Esophagus muscularis mucosa (tissue), 4 donors: ENCODE data around the gene VN1R4.
"Not testable (repeated sequence)": the region's sequence is repeated elsewhere in the genome, so short reads cannot be mapped to it uniquely, and the experiment has no call there.

ENCODE experiments used
- EP300 ChIP-seq: sonication (generic); formaldehyde crosslinking; IDR thresholded peaks from one replicate; pipeline ENCODE4 v1.6.1; 2017; ENCODE audit warnings: antibody characterized with exemption
- POLR2AphosphoS5 ChIP-seq, 2 donors: sonication (generic); formaldehyde crosslinking; IDR thresholded peaks; one replicate each; pipeline ENCODE4 v1.6.1; 2017; ENCODE audit warnings: antibody characterized with exemption in 2 of 2
- TF ChIP-seq, protein P1 (sequence below), 3 experiments: fragments of 200-600 bp in 2 of 3; fragments of 450-650 bp in 1 of 3; sonication (generic) in 2 of 3; IDR thresholded peaks; one replicate each; pipeline ENCODE4 v1.5.1; 2017 to 2019; ENCODE audit warnings: antibody characterized with exemption in 3 of 3, mild to moderate bottlenecking in 2 of 3, moderate library complexity in 1 of 3

DNA sequence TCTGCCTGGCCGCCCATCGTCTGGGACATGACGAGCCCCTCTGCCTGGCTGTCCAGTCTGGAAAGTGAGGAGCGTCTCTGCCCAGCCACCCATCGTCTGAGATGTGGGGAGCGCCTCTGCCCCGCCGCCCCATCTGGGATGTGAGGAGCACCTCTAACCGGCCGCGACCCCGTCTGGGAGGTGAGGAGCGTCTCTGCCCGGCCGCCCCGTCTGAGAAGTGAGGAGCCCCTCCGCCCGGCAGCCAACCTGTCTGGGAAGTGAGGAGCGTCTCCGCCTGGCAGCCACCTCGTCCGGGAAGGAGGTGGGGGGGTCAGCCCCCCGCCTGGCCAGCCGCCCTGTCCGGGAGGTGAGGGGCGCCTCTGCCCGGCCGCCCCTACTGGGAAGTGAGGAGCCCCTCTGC lies 44.8 kb downstream of the VN1R4 start:
- TF ChIP-seq EP300; POLR2AphosphoS5 (IDR thresholded peaks at IDR 0.05): not testable (repeated sequence)
- TF ChIP-seq, protein P1, sequence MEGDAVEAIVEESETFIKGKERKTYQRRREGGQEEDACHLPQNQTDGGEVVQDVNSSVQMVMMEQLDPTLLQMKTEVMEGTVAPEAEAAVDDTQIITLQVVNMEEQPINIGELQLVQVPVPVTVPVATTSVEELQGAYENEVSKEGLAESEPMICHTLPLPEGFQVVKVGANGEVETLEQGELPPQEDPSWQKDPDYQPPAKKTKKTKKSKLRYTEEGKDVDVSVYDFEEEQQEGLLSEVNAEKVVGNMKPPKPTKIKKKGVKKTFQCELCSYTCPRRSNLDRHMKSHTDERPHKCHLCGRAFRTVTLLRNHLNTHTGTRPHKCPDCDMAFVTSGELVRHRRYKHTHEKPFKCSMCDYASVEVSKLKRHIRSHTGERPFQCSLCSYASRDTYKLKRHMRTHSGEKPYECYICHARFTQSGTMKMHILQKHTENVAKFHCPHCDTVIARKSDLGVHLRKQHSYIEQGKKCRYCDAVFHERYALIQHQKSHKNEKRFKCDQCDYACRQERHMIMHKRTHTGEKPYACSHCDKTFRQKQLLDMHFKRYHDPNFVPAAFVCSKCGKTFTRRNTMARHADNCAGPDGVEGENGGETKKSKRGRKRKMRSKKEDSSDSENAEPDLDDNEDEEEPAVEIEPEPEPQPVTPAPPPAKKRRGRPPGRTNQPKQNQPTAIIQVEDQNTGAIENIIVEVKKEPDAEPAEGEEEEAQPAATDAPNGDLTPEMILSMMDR (IDR thresholded peaks at IDR 0.05) = not testable (repeated sequence)
